Left lung (tissue), 10 donors: Measurements from ENCODE around the gene TNFRSF19. TPM values are rescaled to one million over a fixed set of nuclear protein-coding genes. Genes with fewer than 3 reads are reported as not detected.

Experiments
- ATAC-seq: fragments of 200-7000 bp; cut with Tn5 transposase; one replicate; pipeline ENCODE4 v1.9.1; 2020; ENCODE audit warnings: moderate library complexity
- DNase-seq, 4 donors: peaks; one replicate each; pipeline ENCODE4 v3.0.0-alpha.2; 2013 to 2020
- H3K27ac ChIP-seq, 2 donors: fragments of 200-600 bp; sonication (generic) in 1 of 2; one replicate each; pipeline versions ENCODE4 v1.5.0 to v1.8.0; 2020 to 2021
- H3K27me3 ChIP-seq, 2 donors: fragments of 200-600 bp; sonication (generic) in 1 of 2; one replicate each; pipeline versions ENCODE4 v1.5.0 to v1.8.0; 2020 to 2021
- H3K36me3 ChIP-seq, 2 donors: fragments of 200-600 bp; sonication (generic) in 1 of 2; one replicate each; pipeline versions ENCODE4 v1.5.0 to v1.8.0; 2020 to 2021
- H3K4me1 ChIP-seq, 2 donors: fragments of 200-600 bp; one replicate each; pipeline ENCODE4 v1.8.0; 2021
- H3K4me3 ChIP-seq, 2 donors: fragments of 200-600 bp; sonication (generic) in 1 of 2; one replicate each; pipeline versions ENCODE4 v1.5.0 to v1.8.0; 2020 to 2021; ENCODE audit warnings: mild to moderate bottlenecking in 1 of 2
- H3K9me3 ChIP-seq, 2 donors: fragments of 200-600 bp; sonication (generic) in 1 of 2; one replicate each; pipeline versions ENCODE4 v1.5.0 to v1.8.0; 2020 to 2021
- intact Hi-C, 2 donors: fragments of 100-400 bp; cut with DNase I; formaldehyde crosslinking; loops; one replicate each; pipeline versions ENCODE4 v1.11.2 to v1.14.2; 2022
- polyA plus RNA-seq, 6 donors: library from polyadenylated mRNA; unstranded; fragments of 120-200 nt; gene quantifications; one replicate each; pipeline ENCODE4 v1.2.1, GENCODE V29; 2013; ENCODE audit not compliant: insufficient read length in 6 of 6
- total RNA-seq, 2 donors: library from RNA; stranded (reverse); fragmentation: NEBNext Ultra II Directional; extraction: Animal tissue kit (Norgen Biotek cat#: 25700); gene quantifications; one replicate each; pipeline ENCODE4 v1.2.1, GENCODE V29; 2021
- TF ChIP-seq, protein P1 (sequence below), 2 donors: fragments of 200-600 bp; sonication (generic) in 1 of 2; IDR thresholded peaks; one replicate each; pipeline versions ENCODE4 v1.5.0 to v1.8.0; 2021; ENCODE audit warnings: antibody characterized with exemption in 2 of 2
- donor health status: DM: no; HTN: yes; CAD: no.
- donor health status: DM: no; HTN: no; CAD: no.

The TNFRSF19 gene
- total and polyA plus RNA-seq, 8 donors = 28.1 to 97.1 (median 87.5) TPM

DNA sequence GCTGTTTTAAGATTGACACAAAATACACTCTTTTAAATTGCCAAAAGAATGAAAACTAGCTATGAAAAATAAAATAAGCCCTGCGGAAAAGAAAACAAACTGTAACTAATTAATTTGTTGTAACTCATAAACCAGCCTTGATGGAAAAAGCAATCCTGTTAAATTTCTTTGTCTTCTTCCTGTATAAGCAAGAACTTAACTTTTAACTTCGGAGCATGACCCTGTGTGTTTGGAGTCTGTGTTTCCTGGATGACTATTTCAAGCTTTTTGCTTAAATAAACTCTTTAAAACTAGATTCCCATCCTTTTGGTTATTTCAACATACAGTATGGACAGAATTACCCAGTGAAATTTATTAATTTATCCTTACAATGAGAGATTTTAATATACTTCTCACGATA, 122.6 kb downstream of the TNFRSF19 start:
- H3K36me3 ChIP-seq = no peaks in the 10 kb centered on the region
- TF ChIP-seq, protein P1, sequence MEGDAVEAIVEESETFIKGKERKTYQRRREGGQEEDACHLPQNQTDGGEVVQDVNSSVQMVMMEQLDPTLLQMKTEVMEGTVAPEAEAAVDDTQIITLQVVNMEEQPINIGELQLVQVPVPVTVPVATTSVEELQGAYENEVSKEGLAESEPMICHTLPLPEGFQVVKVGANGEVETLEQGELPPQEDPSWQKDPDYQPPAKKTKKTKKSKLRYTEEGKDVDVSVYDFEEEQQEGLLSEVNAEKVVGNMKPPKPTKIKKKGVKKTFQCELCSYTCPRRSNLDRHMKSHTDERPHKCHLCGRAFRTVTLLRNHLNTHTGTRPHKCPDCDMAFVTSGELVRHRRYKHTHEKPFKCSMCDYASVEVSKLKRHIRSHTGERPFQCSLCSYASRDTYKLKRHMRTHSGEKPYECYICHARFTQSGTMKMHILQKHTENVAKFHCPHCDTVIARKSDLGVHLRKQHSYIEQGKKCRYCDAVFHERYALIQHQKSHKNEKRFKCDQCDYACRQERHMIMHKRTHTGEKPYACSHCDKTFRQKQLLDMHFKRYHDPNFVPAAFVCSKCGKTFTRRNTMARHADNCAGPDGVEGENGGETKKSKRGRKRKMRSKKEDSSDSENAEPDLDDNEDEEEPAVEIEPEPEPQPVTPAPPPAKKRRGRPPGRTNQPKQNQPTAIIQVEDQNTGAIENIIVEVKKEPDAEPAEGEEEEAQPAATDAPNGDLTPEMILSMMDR (IDR thresholded peaks at IDR 0.05) = no peak
- no peak overlapping the region for H3K4me3 ChIP-seq
- no peaks in the 10 kb centered on the region for H3K9me3 ChIP-seq
- ATAC-seq (no peak), DNase-seq (no peak)
- H3K4me1 ChIP-seq = no peaks in the 10 kb centered on the region
- H3K27me3 ChIP-seq = no peaks in the 10 kb centered on the region
- intact Hi-C loops = no loop called here
- no peak overlapping the region for H3K27ac ChIP-seq

GRCh38 chr13:23695196-23695595, 125.0 kb downstream of the TNFRSF19 start:
- Histone ChIP-seq H3K27ac (no peak overlapping the region), H3K4me1 (no peaks in the 10 kb centered on the region), H3K27me3 (no peaks in the 10 kb centered on the region), H3K9me3 (no peaks in the 10 kb centered on the region), H3K36me3 (no peaks in the 10 kb centered on the region), H3K4me3 (no peak overlapping the region)
- no peak for DNase-seq
- TF ChIP-seq, protein P1 (IDR thresholded peaks at IDR 0.05) = no peak
- ATAC-seq = no peak
- intact Hi-C loops = no loop called here

- H3K9me3 ChIP-seq = no peaks in the 10 kb centered on the region
- DNase-seq (peak in 1 of 4 donors; percentile 90), ATAC-seq (peak; percentile 39)
- intact Hi-C loops = no loop called here
- no peaks in the 10 kb centered on the region for H3K4me1 ChIP-seq
- TF ChIP-seq, protein P1 (IDR thresholded peaks at IDR 0.05) = no peak
- no peaks in the 10 kb centered on the region for H3K27me3 ChIP-seq
- H3K4me3 ChIP-seq = no peak overlapping the region
- H3K36me3 ChIP-seq = no peaks in the 10 kb centered on the region
- H3K27ac ChIP-seq = no peak overlapping the region
These were observed 125.7 kb downstream of the TNFRSF19 start for GRCh38 chr13:23695711-23696464.

- TF ChIP-seq, protein P1 (IDR thresholded peaks at IDR 0.05) = no peak
- ATAC-seq = no peak
- intact Hi-C loops = no loop called here
These were observed 126.4 kb downstream of the TNFRSF19 start for GRCh38 chr13:23696610-23697009.

GRCh38 chr13:23697772-23698313, 127.6 kb downstream of the TNFRSF19 start:
- H3K9me3 ChIP-seq = no peaks in the 10 kb centered on the region
- no peaks in the 10 kb centered on the region for H3K27me3 ChIP-seq
- no peak overlapping the region for H3K4me3 ChIP-seq
- TF ChIP-seq, protein P1 (IDR thresholded peaks at IDR 0.05) = no peak
- H3K4me1 ChIP-seq = peaks cover 0 to 4% of the 10 kb centered on the region in 2 donors
- H3K27ac ChIP-seq = no peak overlapping the region
- ATAC-seq = no peak
- DNase-seq = no peak
- intact Hi-C loops = no loop called here
- H3K36me3 ChIP-seq = no peaks in the 10 kb centered on the region

More at GRCh38 chr13:23696610-23697009, 126.4 kb downstream of the TNFRSF19 start:
- Histone ChIP-seq H3K4me1 (no peaks in the 10 kb centered on the region), H3K27me3 (no peaks in the 10 kb centered on the region), H3K4me3 (no peak overlapping the region), H3K27ac (no peak overlapping the region), H3K36me3 (no peaks in the 10 kb centered on the region), H3K9me3 (no peaks in the 10 kb centered on the region)
- DNase-seq = no peak
